Common myeloid progenitor, CD34-positive (primary cell): Measurements from ENCODE around the gene GLRX5.
"Not testable (repeated sequence)": the region's sequence is repeated elsewhere in the genome, so short reads cannot be mapped to it uniquely, and the experiment has no call there.

Source experiments
- CTCF ChIA-PET: fragments of 350-600 bp; sonication (Branson Sonifier 250); formaldehyde crosslinking; loops from one replicate; lab custom pipeline; 2021; ENCODE audit warnings: antibody characterized with exemption; lab: Charles Lee
- POLR2A ChIA-PET: fragments of 350-600 bp; sonication (Branson Sonifier 250); formaldehyde crosslinking; loops from one replicate; lab custom pipeline; 2021; ENCODE audit warnings: antibody characterized with exemption; lab: Charles Lee
- DNase-seq, 3 donors: peaks; one replicate each; pipeline versions ENCODE4 v3.0.0 to v3.0.0-alpha.2; 2013
- H3K27ac ChIP-seq, 2 experiments: 1 replicate in 1 of 2; 2 replicates in 1 of 2; pipeline ENCODE4 v1.7.0; 2013; ENCODE audit warnings: inconsistent platforms in 2 of 2, low read length in 2 of 2, mild to moderate bottlenecking in 2 of 2, low read depth in 1 of 2, moderate library complexity in 1 of 2; ENCODE audit not compliant: severe bottlenecking in 2 of 2, insufficient read depth in 1 of 2, poor library complexity in 1 of 2
- H3K27me3 ChIP-seq, 5 experiments: replicated peaks in 2 of 5; 1 replicate in 3 of 5; 2 replicates in 2 of 5; pipeline versions ENCODE4 v1.6.1 to v1.7.0; 2013; ENCODE audit warnings: low read length in 4 of 5, mild to moderate bottlenecking in 2 of 5, moderate library complexity in 2 of 5, inconsistent platforms in 1 of 5; ENCODE audit not compliant: insufficient read depth in 5 of 5, control insufficient read depth in 4 of 5
- H3K36me3 ChIP-seq, 4 experiments: 1 replicate in 2 of 4; 2 replicates in 2 of 4; pipeline versions ENCODE4 v1.6.1 to v1.7.0; 2013; ENCODE audit warnings: low read length in 3 of 4, control low read depth in 1 of 4, mild to moderate bottlenecking in 1 of 4; ENCODE audit not compliant: control insufficient read depth in 4 of 4, insufficient read depth in 4 of 4
- H3K4me1 ChIP-seq, 4 experiments: 1 replicate in 3 of 4; 2 replicates in 1 of 4; pipeline versions ENCODE4 v1.6.1 to v1.7.1; 2013; ENCODE audit warnings: low read length in 3 of 4, mild to moderate bottlenecking in 3 of 4, control low read depth in 1 of 4, inconsistent platforms in 1 of 4, moderate library complexity in 1 of 4; ENCODE audit not compliant: control insufficient read depth in 4 of 4, insufficient read depth in 4 of 4; ENCODE audit errors: control extremely low read depth in 1 of 4
- H3K4me3 ChIP-seq, 7 experiments: 1 replicate in 4 of 7; 2 replicates in 3 of 7; pipeline versions ENCODE4 v1.5.1 to v1.7.0; 2013; ENCODE audit warnings: mild to moderate bottlenecking in 7 of 7, low read length in 6 of 7, moderate library complexity in 6 of 7, inconsistent platforms in 2 of 7, low read depth in 2 of 7, control low read depth in 1 of 7; ENCODE audit not compliant: insufficient read depth in 4 of 7, control insufficient read depth in 1 of 7; ENCODE audit errors: extremely low read depth in 1 of 7
- H3K9me3 ChIP-seq, 5 experiments: 1 replicate in 4 of 5; 2 replicates in 1 of 5; pipeline versions ENCODE4 v1.6.1 to v1.7.1; 2013; ENCODE audit warnings: low read length in 4 of 5, mild to moderate bottlenecking in 2 of 5, inconsistent platforms in 1 of 5, low read depth in 1 of 5, moderate library complexity in 1 of 5; ENCODE audit not compliant: control insufficient read depth in 4 of 5, insufficient read depth in 2 of 5; ENCODE audit errors: control extremely low read depth in 1 of 5
- WGBS: methylation state at CpG from one replicate; pipeline ENCODE4 v1.1.5; 2013; ENCODE audit not compliant: insufficient coverage; 5-methylcytosine and 5-hydroxymethylcytosine counted together

The GLRX5 gene

DNA sequence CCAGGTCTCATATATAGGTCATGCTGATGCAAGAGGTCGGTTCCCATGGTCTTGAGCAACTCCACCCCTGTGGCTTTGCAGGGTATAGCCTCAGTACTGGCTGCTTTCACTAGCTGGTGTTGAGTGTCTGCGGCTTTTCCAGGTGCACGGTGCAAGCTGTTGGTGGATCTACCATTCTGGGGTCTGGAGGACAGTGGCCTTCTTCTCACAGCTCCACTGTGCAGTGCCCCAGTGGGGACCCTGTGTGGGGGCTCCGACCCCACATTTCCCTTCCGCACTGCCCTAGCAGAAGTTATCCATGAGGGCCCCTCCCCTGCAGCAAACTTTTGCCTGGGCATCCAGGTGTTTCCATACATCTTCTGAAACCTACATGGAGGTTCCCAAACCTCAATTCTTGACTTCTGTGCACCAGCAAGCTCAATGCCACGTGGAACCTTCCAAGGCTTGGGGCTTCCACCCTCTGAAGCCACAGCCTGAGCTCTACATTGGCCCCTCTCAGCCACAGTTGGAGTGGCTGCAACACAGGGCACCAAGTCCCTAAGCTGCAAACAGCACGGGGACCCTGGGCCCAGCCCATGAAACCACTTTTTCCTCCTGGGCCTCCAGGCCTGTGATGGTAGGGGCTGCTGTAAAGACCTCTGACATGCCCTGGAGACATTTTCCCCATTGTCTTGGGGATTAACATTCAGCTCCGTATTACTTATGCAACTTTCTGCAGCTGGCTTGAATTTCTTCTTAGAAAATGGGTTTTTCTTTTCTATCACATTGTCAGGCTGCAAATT lies 49.2 kb downstream of the GLRX5 start:
- POLR2A ChIA-PET, H3K4me1 ChIP-seq, H3K36me3 ChIP-seq, H3K27ac ChIP-seq, H3K9me3 ChIP-seq, CTCF ChIA-PET, DNase-seq, H3K4me3 ChIP-seq: not testable (repeated sequence)
- 97% methylated on average over 8 of the region's 8 CpGs for WGBS
- peaks cover 0 to 17% (median 0%) of the 10 kb centered on the region in 5 experiments for H3K27me3 ChIP-seq

DNA sequence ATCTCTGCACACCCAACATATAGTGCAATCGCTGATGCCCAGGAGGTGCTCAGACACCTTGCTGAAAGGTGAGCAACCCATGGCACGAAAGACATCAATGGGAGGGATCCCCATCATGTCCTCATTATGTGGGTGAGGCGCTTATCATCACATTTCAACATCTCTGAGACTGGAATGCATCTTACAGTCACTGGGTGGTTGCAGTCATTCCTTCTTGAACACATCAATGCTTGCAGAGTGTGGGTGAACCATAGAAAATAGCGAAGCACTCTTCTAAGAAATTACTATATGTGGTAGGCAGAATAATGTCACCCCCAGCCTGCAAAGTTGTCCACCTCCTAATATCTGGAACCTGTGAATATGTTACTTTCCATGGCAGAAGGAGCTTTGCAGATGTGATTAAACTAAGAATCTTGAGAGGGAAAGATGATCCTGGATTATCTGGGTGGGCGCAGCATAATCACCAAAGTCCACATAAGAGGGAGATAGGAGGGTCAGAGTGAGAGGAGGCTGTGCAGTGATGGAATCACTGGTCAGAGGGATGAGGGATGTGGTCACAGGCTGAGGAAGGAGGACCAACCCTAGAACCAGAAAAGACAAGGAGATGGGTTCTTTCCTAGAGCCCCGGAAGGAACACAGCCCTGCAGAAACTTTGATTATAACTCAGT lies 51.2 kb downstream of the GLRX5 start:
- H3K4me3 ChIP-seq = no peak overlapping the region
- WGBS = 82% methylated on average over 4 of the region's 6 CpGs
- no peaks in the 10 kb centered on the region for H3K4me1 ChIP-seq
- H3K27me3 ChIP-seq = peaks cover 0 to 11% (median 0%) of the 10 kb centered on the region in 5 experiments
- H3K9me3 ChIP-seq = peaks cover 0 to 5% (median 0%) of the 10 kb centered on the region in 5 experiments
- ChIA-PET CTCF (no interaction called here), POLR2A (no interaction called here)
- DNase-seq = no peak
- H3K36me3 ChIP-seq = no peaks in the 10 kb centered on the region
- H3K27ac ChIP-seq = no peak overlapping the region

DNA sequence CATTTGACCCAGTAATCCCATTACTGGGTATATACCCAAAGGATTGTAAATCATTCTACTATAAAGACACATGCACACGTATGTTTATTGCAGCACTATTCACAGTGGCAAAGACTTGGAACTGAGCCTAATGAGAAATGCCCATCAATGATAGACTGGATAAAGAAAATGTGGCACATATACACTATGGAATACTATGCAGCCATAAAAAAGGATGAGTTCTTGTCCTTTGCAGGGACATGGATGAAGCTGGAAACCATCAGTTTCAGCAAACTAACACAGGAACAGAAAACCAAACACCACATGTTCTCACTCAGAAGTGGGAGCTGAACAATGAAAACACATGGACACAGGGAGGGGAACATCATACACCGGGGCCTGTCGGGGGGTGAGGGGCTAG lies 56.3 kb downstream of the GLRX5 start:
- H3K36me3 ChIP-seq, H3K4me1 ChIP-seq, DNase-seq, H3K4me3 ChIP-seq, CTCF ChIA-PET, POLR2A ChIA-PET, H3K27ac ChIP-seq, H3K9me3 ChIP-seq: not testable (repeated sequence)
- peaks cover 0 to 20% (median 3%) of the 10 kb centered on the region in 5 experiments for H3K27me3 ChIP-seq
- WGBS = no CpG with 5 or more reads among the region's 3 CpGs
